Common myeloid progenitor, CD34-positive (primary cell): ENCODE results near the gene LNX1.
A peak's percentile ranks its signal among the peaks of the same experiment; 100 is the strongest.

Experiments
- CTCF ChIA-PET: fragments of 350-600 bp; sonication (Branson Sonifier 250); formaldehyde crosslinking; loops from one replicate; lab custom pipeline; 2021; ENCODE audit warnings: antibody characterized with exemption; lab: Charles Lee
- POLR2A ChIA-PET: fragments of 350-600 bp; sonication (Branson Sonifier 250); formaldehyde crosslinking; loops from one replicate; lab custom pipeline; 2021; ENCODE audit warnings: antibody characterized with exemption; lab: Charles Lee
- DNase-seq, 3 donors: peaks; one replicate each; pipeline versions ENCODE4 v3.0.0 to v3.0.0-alpha.2; 2013
- H3K27ac ChIP-seq, 2 experiments: 1 replicate in 1 of 2; 2 replicates in 1 of 2; pipeline ENCODE4 v1.7.0; 2013; ENCODE audit warnings: inconsistent platforms in 2 of 2, low read length in 2 of 2, mild to moderate bottlenecking in 2 of 2, low read depth in 1 of 2, moderate library complexity in 1 of 2; ENCODE audit not compliant: severe bottlenecking in 2 of 2, insufficient read depth in 1 of 2, poor library complexity in 1 of 2
- H3K27me3 ChIP-seq, 5 experiments: replicated peaks in 2 of 5; 1 replicate in 3 of 5; 2 replicates in 2 of 5; pipeline versions ENCODE4 v1.6.1 to v1.7.0; 2013; ENCODE audit warnings: low read length in 4 of 5, mild to moderate bottlenecking in 2 of 5, moderate library complexity in 2 of 5, inconsistent platforms in 1 of 5; ENCODE audit not compliant: insufficient read depth in 5 of 5, control insufficient read depth in 4 of 5
- H3K36me3 ChIP-seq, 4 experiments: 1 replicate in 2 of 4; 2 replicates in 2 of 4; pipeline versions ENCODE4 v1.6.1 to v1.7.0; 2013; ENCODE audit warnings: low read length in 3 of 4, control low read depth in 1 of 4, mild to moderate bottlenecking in 1 of 4; ENCODE audit not compliant: control insufficient read depth in 4 of 4, insufficient read depth in 4 of 4
- H3K4me1 ChIP-seq, 4 experiments: 1 replicate in 3 of 4; 2 replicates in 1 of 4; pipeline versions ENCODE4 v1.6.1 to v1.7.1; 2013; ENCODE audit warnings: low read length in 3 of 4, mild to moderate bottlenecking in 3 of 4, control low read depth in 1 of 4, inconsistent platforms in 1 of 4, moderate library complexity in 1 of 4; ENCODE audit not compliant: control insufficient read depth in 4 of 4, insufficient read depth in 4 of 4; ENCODE audit errors: control extremely low read depth in 1 of 4
- H3K4me3 ChIP-seq, 7 experiments: 1 replicate in 4 of 7; 2 replicates in 3 of 7; pipeline versions ENCODE4 v1.5.1 to v1.7.0; 2013; ENCODE audit warnings: mild to moderate bottlenecking in 7 of 7, low read length in 6 of 7, moderate library complexity in 6 of 7, inconsistent platforms in 2 of 7, low read depth in 2 of 7, control low read depth in 1 of 7; ENCODE audit not compliant: insufficient read depth in 4 of 7, control insufficient read depth in 1 of 7; ENCODE audit errors: extremely low read depth in 1 of 7
- H3K9me3 ChIP-seq, 5 experiments: 1 replicate in 4 of 5; 2 replicates in 1 of 5; pipeline versions ENCODE4 v1.6.1 to v1.7.1; 2013; ENCODE audit warnings: low read length in 4 of 5, mild to moderate bottlenecking in 2 of 5, inconsistent platforms in 1 of 5, low read depth in 1 of 5, moderate library complexity in 1 of 5; ENCODE audit not compliant: control insufficient read depth in 4 of 5, insufficient read depth in 2 of 5; ENCODE audit errors: control extremely low read depth in 1 of 5
- WGBS: methylation state at CpG from one replicate; pipeline ENCODE4 v1.1.5; 2013; ENCODE audit not compliant: insufficient coverage; 5-methylcytosine and 5-hydroxymethylcytosine counted together

Gene LNX1

DNA sequence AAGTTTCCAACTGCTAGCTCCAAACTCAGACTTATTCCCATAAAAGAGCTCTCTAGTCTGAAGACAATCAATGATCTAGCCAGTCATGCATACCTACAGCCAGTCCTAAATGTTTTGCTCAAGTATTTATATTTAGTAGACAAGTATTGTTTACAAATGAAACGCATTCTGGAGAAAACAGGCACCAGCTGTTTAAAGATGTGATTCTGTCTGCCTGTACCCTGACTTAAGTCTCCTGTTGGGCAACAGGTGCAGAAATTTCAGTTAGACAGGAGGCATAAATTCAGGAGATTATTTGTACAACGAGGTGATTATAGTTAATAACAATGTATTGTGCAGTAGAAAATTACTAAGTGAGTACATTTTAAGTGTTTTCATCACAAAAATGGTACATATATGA lies 28.9 kb downstream of the LNX1 start:
- WGBS: 100% methylated on average over 1 of the region's 2 CpGs
- POLR2A ChIA-PET: no interaction called here
- no peak for DNase-seq
- peaks cover 0 to 14% (median 6%) of the 10 kb centered on the region in 4 experiments for H3K4me1 ChIP-seq
- H3K36me3 ChIP-seq: no peaks in the 10 kb centered on the region
- H3K4me3 ChIP-seq: no peak overlapping the region
- CTCF ChIA-PET: no interaction called here
- no peaks in the 10 kb centered on the region for H3K27me3 ChIP-seq
- no peaks in the 10 kb centered on the region for H3K9me3 ChIP-seq
- no peak overlapping the region for H3K27ac ChIP-seq

DNA sequence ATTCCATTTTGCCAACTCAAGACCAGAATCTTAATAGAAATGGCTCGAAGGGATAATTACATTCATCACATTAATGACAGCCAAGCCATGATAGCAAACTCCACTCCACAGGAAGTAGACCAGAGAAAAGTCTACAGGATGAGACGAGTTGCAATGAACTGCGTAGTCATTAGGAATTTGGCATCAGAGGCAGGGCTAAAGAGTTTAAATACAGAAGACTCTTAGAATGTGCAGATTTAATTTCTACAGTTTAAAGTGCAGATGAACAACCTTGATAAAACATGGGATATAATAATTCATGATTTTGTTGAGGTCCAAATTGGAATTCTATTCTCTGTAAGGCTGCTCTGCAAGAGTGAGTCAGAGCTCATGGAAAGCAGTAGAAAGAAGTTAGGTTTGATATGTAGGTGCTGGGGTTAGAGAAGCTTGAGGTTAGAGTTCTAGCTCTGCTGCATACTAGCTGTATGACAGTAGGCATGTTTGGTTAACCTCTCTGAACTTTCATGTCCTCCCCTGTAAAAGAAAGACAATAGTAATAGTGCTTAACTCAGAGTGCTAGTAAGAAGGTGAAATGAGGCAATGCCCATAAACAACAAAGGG lies 32.2 kb downstream of the LNX1 start:
- no peaks in the 10 kb centered on the region for H3K27me3 ChIP-seq
- ChIA-PET POLR2A (no interaction called here), CTCF (interaction anchor here (1.2 to 1.9 kb wide), 2 partner anchors 13 to 20 kb away, joined by 3 to 4 read pairs; no protein-coding TSS in a partner anchor)
- H3K9me3 ChIP-seq: no peaks in the 10 kb centered on the region
- H3K27ac ChIP-seq: no peak overlapping the region
- no peaks in the 10 kb centered on the region for H3K36me3 ChIP-seq
- DNase-seq: no peak
- no CpG with 5 or more reads among the region's 3 CpGs for WGBS
- H3K4me3 ChIP-seq: no peak overlapping the region
- peaks cover 0 to 23% (median 8%) of the 10 kb centered on the region in 4 experiments for H3K4me1 ChIP-seq

DNA sequence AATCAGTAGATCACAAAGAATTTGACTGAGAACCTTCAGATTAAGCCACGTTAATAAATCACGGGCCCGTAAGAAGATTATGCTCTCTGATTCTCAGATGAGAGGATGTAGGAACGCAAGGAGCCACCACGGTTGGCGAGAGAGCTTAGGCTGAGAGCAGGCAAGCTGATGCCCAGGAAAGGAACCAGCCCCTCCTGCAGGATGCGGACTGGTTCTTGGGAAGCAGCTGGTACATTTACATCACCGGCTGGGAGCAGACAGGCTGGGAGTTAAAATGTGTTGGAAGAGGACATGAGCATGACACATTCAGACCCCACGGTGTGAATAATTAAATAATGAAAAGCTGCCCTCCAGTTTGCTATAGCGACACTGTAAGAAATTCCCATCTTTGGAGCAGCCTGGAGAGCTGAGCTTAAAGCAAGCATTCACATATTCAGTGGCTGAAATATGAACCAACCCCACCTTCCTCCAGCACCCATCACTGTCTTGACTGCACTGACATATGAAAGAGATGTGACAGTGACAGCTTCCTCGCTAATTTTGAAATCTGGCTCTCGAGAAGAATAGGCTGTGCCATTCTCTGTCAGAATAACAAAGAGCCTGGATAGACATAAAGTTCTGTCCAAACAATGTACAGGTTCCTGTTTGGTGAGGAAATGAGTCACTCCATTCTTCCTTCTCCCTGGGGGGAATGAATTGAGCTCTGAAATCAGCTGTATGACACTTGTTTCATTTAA lies 33.1 kb downstream of the LNX1 start:
- POLR2A ChIA-PET: no interaction called here
- Histone ChIP-seq H3K36me3 (no peaks in the 10 kb centered on the region), H3K27me3 (no peaks in the 10 kb centered on the region), H3K4me3 (no peak overlapping the region), H3K9me3 (no peaks in the 10 kb centered on the region), H3K4me1 (peaks cover 0 to 23% (median 8%) of the 10 kb centered on the region in 4 experiments), H3K27ac (no peak overlapping the region)
- WGBS: 83% methylated on average over 11 of the region's 12 CpGs
- CTCF ChIA-PET: interaction anchor here (0.9 to 1.9 kb wide), 3 partner anchors 12 to 27 kb away, joined by 3 to 4 read pairs (median 3); no protein-coding TSS in a partner anchor
- peak in 2 of 3 donors; percentile 55 to 64 for DNase-seq

DNA sequence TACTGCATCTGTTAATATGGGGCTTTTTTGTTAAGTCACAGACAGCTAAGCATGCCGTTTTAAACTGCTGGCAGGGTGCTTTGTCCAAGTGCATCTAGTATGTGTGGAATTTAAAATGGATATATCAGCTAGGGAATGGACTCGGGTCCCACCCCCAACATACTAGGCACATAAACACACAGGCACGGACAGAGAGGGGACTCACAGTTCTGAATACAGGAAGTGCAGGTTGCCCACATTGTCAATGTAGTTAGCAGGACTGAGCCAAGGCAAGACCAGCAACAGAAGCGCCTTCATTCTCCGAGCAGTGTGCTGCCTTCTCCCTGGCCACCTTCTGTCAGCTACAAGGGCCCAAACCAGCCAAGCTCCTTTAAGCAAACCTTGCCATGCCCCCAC lies 33.6 kb downstream of the LNX1 start:
- H3K36me3 ChIP-seq: no peaks in the 10 kb centered on the region
- ChIA-PET CTCF (interaction anchor here (0.9 to 1.9 kb wide), 2 partner anchors 11 to 26 kb away, joined by 3 to 4 read pairs; no protein-coding TSS in a partner anchor), POLR2A (no interaction called here)
- H3K27me3 ChIP-seq: no peaks in the 10 kb centered on the region
- H3K4me3 ChIP-seq: no peak overlapping the region
- 87% methylated on average over 5 of the region's 5 CpGs for WGBS
- peaks cover 0 to 1% (median 0%) of the 10 kb centered on the region in 5 experiments for H3K9me3 ChIP-seq
- peak in 2 of 3 donors; percentile 15 to 27 for DNase-seq
- H3K27ac ChIP-seq: no peak overlapping the region
- peaks cover 0 to 23% (median 8%) of the 10 kb centered on the region in 4 experiments for H3K4me1 ChIP-seq

DNA sequence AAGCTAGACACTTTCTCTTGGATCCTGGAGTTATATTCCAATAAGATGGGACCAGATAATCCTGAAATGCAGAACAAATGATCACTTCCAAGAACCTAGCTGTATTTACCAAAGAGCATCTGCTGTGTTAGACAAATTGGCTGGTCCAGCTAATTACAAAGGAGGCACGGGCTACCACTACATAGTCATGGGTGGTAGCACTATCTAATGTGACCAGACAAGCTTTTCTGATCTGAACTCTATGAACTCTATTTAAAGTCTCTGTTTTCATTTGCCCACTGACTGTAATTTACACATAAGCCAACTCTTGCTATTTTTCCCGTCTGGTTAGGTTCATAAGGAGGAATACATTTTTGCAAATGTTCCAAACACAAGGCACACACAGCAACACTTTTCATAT lies 34.6 kb downstream of the LNX1 start:
- Histone ChIP-seq H3K27ac (no peak overlapping the region), H3K36me3 (no peaks in the 10 kb centered on the region), H3K4me1 (peaks cover 0 to 23% (median 8%) of the 10 kb centered on the region in 4 experiments), H3K4me3 (no peak overlapping the region), H3K9me3 (peaks cover 0 to 1% (median 0%) of the 10 kb centered on the region in 5 experiments), H3K27me3 (no peaks in the 10 kb centered on the region)
- 100% methylated on average over 2 of the region's 2 CpGs for WGBS
- ChIA-PET POLR2A (no interaction called here), CTCF (no interaction called here)
- no peak for DNase-seq

DNA sequence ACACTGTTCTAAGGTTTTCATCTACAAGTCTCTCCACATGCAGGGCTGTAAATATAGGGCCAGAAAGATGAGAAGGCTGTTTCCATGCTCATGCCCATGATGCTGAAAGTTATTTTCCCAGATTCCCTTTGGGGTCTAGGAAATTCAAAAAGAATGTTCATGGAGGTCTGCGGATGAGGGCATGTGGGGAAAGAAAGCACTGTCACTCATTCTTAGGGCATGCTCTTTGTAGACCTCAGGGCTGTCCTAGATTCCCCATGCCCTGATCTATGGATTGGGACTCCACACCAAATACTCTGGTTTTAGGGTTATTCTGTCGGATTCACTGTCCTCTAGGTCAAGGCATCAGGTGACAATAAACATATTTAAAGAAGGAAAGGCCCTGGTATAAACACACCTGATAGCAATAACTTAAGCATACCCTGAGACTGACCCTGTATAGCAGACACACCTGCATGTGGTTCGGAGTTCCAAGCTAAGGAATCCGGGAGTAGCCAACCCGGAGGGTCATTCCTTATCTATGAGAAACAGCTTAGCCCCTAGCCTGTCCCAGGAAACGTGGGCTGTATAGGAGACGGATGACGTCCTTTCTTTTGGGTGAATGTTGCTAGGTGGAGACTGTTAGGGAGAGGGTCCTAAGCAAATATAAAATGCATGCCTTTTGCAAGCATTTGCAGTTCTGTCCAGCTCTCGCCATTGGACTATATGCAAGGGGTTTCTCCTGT lies 37.6 kb downstream of the LNX1 start:
- CTCF ChIA-PET: no interaction called here
- peaks cover 0 to 3% (median 0%) of the 10 kb centered on the region in 5 experiments for H3K9me3 ChIP-seq
- DNase-seq: no peak
- H3K36me3 ChIP-seq: no peaks in the 10 kb centered on the region
- H3K4me1 ChIP-seq: peaks cover 0 to 20% (median 6%) of the 10 kb centered on the region in 4 experiments
- WGBS: 98% methylated on average over 6 of the region's 9 CpGs
- POLR2A ChIA-PET: no interaction called here
- H3K27me3 ChIP-seq: no peaks in the 10 kb centered on the region
- H3K4me3 ChIP-seq: no peak overlapping the region
- H3K27ac ChIP-seq: no peak overlapping the region
